Fibroblast of skin of abdomen (primary cell): ENCODE data around the gene LHFPL2.

Source experiments
- DNase-seq: peaks from one replicate; pipeline ENCODE4 v3.0.0-alpha.2; 2013

Gene LHFPL2

GRCh38 chr5:78567617-78568016, 81.0 kb downstream of the LHFPL2 start:
- DNase-seq, result no peak

GRCh38 chr5:78566747-78567425, 81.7 kb downstream of the LHFPL2 start:
- DNase-seq, result no peak

- no peak for DNase-seq
Measured at GRCh38 chr5:78565395-78565794, 83.2 kb downstream of the LHFPL2 start.

- DNase-seq, result no peak
Measured at GRCh38 chr5:78563621-78564020, 85.0 kb downstream of the LHFPL2 start.

- DNase-seq, result no peak
Measured at GRCh38 chr5:78562714-78563330, 85.8 kb downstream of the LHFPL2 start.

GRCh38 chr5:78562001-78562400, 86.6 kb downstream of the LHFPL2 start:
- DNase-seq, result no peak

- DNase-seq, result no peak
Measured at GRCh38 chr5:78561261-78561660, 87.3 kb downstream of the LHFPL2 start.

- no peak for DNase-seq
Measured at GRCh38 chr5:78560000-78560855, 88.3 kb downstream of the LHFPL2 start.

- DNase-seq, result no peak
Measured at GRCh38 chr5:78557601-78558000, 91.0 kb downstream of the LHFPL2 start.

GRCh38 chr5:78555870-78556269, 92.7 kb downstream of the LHFPL2 start:
- DNase-seq, result no peak

GRCh38 chr5:78554670-78555069, 93.9 kb downstream of the LHFPL2 start:
- DNase-seq, result peak; percentile 35

GRCh38 chr5:78553580-78554353, 94.8 kb downstream of the LHFPL2 start:
- DNase-seq, result no peak

GRCh38 chr5:78552729-78553342, 95.7 kb downstream of the LHFPL2 start:
- DNase-seq, result no peak

- peak; percentile 64 for DNase-seq
Measured at GRCh38 chr5:78550891-78551290, 97.7 kb downstream of the LHFPL2 start.

- no peak for DNase-seq
Measured at GRCh38 chr5:78549043-78549442, 99.5 kb downstream of the LHFPL2 start.

- DNase-seq, result peak; percentile 91
Measured at GRCh38 chr5:78547731-78548615, 100.6 kb downstream of the LHFPL2 start.

- DNase-seq, result no peak
Measured at GRCh38 chr5:78547183-78547582, 101.4 kb downstream of the LHFPL2 start.

- no peak for DNase-seq
Measured at GRCh38 chr5:78546276-78546996, 102.1 kb downstream of the LHFPL2 start.

GRCh38 chr5:78545406-78545805, 103.2 kb downstream of the LHFPL2 start:
- DNase-seq, result no peak

- DNase-seq, result peak; percentile 85
Measured at GRCh38 chr5:78544561-78545201, 103.9 kb downstream of the LHFPL2 start.
